DMS 273 treated with DMSO at 0.1 percent for 48 hours (cell line): ENCODE results near the gene OR2J3.
"Not testable (repeated sequence)": the region's sequence is repeated elsewhere in the genome, so short reads cannot be mapped to it uniquely, and the experiment has no call there.

Experiments
- DNase-seq: peaks from one replicate; lab custom pipeline; 2025; lab: John Stamatoyannopoulos, UW

Gene OR2J3

DNA sequence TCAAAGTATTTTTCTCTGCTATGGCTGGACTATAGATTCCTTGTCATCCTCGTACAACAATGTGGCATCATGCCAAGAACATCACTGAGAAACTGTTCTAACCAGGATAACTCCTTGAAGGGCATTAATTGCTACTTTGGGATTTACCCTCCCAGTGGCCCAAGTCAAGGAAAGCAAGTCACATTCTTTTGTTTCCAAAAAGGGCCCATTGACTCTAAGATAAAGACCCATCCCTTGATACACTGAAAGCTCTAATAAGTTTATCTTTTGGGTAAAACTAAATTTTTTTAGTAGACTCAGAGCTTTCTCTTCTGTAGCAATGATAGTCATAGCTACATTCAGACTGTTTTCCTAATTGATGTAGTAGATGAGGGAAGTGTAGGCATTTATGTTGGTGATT, at the start of gene OR2J3:
Gene OR2J3 (plus strand): TSS at position 301 of the 400 bp plus-strand sequence. CDS start 3,833 bp downstream, outside the sequence.
- no peak for DNase-seq

DNA sequence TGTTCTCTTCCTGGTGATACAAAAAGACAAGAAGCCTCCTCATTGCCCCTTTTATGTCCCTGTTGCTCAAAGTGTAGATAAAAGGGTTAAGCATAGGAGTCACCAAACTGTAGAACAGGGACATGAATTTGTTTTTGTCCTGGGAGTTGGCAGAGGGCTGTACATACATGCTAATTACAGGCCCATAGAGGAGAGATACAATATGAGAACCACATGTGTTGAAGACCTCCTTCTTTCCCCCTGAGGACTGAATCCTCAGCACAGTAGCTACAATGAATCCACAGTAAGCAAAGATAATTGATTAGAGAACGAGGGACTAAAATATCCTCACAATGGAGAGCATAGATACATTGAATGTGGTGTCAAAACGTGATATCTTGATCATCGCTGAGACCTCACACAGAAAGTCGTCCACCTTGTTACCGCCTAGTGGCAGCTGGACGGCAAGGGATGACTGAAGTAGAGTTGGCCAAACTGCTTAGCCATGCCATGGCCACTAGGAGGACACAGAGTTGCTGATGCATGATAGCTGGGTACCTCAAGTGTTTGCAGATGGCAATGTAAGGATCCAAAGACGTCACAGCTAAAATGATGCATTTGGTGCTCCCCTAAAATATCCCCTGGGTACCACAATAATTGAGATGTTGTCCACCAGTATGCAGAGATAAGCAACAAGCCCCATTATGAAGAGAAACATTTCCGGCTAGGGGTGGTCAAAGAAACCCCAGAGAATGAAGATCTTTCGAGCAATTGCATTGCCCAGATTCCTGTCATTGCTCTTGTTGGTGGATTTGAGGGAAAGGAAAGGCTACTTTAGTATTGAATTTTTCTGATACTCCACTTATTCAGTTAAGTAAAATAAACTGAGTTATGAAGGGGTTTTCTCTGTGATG, 35.8 kb upstream of the OR2J3 start:
- DNase-seq: peak; percentile 34

DNA sequence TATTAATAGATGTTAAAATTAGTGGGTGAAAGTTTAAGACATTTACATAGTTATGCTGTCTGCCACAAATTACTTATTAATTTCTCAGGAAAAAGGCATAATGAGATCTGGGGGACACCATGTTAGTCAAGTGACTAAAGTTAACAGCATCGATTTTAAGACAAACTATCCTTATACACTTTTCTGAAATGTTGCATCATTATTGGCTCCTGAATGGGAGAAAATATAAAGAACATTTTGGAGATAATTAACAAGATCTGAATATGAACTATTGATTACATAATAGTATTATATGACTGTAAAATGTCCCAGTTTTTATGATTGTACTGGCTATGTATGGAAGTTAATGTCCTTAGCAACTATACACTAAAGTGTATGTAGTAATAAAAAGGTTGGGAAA, 28.7 kb upstream of the OR2J3 start:
- DNase-seq: no peak

DNA sequence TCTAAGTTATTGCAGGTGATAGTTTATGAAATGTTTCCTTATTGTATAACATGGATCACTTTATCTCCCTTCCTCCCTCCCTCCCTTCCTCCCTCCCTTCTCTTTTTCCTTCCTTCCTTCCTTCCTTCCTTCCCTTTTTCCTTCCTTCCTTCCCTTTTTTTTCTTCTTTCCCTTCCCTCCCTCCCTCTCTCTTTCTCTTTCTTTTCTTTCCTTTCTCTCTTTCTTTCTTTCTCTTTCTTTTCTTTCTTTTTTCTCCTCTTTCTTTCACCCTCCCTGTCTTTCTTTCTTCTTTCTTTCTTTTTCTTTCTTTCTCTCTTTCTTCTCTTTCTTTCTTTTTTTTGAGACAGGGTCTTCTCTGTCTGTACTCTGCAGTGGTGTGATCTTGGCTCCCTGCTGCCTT, 26.5 kb upstream of the OR2J3 start:
- DNase-seq: no peak

DNA sequence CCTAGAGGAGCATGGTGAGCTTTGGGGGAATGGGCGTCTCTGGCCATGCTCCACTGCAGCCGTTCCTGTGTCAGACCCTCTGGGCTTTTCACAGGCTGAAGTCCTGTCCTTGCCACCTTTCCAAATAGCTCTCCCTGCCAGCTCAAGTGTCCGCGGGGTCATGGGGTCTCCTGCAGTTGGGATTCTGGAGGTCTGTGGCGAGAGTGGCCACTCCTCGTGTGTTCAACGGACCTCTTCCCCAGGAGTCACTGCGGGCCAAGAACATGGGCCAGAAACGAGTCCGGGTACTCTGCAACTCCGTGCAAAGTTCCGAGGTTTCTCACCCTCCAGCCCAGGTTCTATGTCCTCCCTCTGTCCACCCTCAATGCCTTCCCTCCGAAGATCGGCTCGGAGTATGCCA, 25.4 kb upstream of the OR2J3 start:
- no peak for DNase-seq

DNA sequence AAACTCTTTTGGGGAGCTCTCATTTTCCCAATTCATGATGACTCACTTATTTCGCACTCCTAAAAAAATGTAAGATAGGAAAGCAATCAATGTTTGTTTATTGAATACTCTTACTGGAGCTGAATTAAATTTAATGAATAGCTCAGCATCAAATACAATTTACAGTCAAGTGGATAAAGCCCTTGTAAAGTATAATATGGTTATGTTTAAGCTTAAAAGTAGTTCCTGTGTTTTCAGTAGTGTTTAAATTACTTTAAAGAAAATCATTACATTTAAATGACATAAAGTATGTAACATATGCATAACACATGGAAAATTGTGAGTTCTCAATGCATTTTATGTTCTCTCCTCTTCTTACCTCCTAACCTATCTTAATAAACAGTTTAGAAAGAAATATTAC, 20.6 kb upstream of the OR2J3 start, which contains the start of gene OR2B3:
Gene OR2B3 (minus strand): TSS at position 101 of the 400 bp plus-strand sequence. CDS start 65 bp downstream, at position 36.
- no peak for DNase-seq

DNA sequence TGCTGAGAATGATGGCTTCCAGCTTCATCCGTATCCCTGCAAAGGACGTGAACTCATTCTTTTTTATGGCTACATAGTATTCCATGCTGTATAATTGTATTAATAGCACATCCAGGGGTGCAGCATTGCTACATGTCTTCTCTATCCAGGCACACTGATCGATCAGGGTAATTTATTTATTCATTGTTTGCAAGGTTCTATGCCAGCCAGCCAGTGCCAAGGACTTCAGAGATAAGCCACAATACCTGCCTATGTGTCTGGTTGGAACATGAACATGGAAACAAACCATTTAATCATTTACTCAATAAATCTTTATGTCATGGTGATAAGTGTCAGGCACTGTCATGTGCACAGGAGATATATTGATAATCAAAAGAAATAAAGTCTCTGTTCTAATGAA, 14.9 kb upstream of the OR2J3 start:
- no peak for DNase-seq

DNA sequence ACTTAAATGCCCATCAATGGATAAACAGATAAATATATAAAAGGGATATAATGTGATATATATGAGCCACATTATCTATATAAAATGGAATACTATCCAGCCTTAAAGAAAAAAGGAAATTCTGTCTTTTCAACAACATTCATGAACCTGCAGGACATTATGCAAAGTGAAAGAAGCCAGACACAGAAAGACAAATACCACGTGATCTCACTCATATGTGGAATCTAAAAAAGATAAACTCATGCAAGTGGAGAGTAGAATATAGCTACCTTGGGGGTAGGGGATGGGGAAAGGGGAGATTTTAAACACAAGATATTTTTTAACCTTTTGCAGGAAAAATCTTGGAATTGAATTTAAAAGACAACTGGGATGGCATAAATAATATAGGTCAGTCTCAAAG, 10.1 kb upstream of the OR2J3 start:
- DNase-seq: no peak

DNA sequence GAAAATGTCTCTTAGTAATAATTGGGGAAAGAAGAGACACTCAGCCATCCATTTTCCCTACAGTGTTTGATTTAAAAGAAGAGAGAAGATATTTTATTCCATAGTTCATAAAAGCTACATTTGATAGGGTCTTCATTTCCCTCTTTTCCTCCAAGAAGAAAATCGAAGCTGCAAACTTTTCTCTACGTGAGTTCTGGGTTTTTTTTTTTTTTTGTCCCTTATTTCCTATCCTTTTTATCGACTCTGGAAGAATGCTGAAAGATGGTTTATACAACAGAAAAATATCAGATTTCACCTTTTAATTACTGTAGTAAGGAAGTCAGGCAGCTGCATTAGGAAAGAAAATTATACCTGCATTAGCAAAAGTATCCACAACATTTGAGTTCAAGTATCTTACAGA, 8.7 kb upstream of the OR2J3 start, which contains the start of gene OR2J1:
Gene OR2J1 (plus strand): TSS at position 301 of the 400 bp plus-strand sequence. CDS start 1,453 bp downstream, outside the sequence.
- DNase-seq: no peak

DNA sequence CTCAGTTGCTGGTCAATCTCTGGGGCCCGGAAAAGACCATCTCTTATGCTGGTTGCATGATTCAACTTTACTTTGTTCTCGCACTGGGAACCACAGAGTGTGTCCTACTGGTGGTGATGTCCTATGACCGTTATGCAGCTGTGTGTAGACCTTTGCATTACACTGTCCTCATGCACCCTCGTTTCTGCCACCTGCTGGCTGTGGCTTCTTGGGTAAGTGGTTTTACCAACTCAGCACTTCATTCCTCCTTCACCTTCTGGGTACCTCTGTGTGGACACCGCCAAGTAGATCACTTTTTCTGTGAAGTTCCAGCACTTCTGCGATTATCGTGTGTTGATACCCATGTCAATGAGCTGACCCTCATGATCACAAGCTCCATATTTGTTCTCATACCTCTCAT, 4.3 kb downstream of the OR2J3 start:
- no peak for DNase-seq

DNA sequence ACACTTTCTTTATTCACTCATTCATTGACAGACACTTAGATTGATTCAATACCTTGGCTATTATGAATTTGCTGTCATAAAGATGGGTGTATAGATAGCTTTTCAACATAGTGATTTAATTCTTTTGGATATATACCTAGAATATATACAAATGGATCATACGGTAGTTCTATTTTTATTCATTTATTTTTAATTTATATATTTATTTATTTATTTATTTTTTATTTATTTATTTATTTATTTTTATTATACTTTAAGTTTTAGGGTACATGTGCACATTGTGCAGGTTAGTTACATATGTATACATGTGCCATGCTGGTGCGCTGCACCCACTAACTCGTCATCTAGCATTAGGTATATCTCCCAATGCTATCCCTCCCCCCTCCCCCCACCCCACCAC, 7.1 kb downstream of the OR2J3 start:
- DNase-seq: not testable (repeated sequence)

DNA sequence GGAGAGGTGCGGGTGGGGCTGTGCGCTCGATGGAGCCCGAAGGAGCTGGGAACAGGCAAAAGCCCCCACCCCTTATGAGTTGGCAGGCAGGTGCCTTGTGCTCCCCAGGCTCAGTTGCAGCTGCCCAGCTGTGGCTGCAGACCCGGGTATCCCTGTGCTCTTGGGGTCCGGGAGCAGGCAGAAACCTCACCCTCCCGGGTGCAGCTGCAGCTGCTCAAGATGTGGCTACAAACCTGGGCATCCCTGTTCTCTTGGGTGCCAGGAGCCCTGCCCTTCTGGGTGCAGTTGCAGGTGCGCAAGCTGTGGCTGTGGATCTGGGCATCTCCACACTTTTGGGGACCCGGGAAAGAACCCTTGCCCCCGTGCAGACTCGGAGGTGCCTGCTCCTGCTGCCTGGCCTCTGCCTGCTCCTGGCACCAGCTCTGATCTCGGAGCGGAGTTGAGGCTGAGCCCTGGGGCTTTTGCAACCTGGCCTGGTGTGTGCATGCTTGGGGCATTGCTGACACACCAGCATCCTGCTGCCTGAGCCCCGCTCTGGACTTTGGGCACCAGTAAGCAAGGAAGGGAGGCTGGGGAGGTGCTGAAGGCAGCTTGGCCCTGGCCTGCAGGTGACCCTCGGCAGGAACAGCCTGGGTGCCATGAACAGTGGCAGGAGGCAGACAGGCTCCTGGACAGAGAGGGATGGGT, 21.6 kb downstream of the OR2J3 start:
- DNase-seq: no peak

DNA sequence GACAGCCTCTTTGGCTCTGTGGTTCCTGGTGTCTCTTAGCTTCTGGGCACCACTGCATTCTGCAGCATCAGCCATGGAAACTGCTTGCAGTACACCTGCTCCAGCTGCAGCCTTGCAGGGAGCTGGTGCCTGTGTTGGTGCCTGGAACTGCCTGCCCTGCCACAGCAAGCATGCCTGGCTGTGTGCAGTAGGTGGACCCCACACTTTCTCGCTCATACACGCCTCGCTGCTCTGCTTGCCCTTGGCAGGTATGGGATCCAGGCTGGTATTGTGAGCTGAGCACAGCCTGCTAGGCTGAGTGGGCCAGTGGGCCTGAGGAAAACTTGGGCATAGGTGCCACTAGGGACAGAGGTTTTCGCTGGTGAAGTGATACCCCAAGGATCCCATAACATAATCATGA, 22.8 kb downstream of the OR2J3 start:
- DNase-seq: no peak

DNA sequence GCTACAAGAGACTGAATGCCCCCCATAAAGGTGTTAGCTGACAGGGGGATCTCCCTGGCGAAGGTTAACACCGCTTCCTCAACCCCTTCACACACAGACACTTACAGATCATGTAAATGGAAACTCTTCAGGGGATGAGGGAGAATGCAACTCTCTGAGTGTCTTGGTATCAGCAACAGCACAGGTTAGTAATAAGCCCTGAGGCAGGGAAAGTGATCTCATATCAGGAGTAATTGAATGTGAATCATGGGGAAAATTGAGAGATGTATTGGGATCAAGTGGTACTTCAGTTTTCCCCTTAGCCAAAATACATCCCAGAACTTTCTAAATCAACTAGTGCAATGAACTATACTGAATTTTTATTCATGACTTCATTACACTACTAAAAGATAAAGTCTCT, 23.8 kb downstream of the OR2J3 start:
- DNase-seq: no peak

DNA sequence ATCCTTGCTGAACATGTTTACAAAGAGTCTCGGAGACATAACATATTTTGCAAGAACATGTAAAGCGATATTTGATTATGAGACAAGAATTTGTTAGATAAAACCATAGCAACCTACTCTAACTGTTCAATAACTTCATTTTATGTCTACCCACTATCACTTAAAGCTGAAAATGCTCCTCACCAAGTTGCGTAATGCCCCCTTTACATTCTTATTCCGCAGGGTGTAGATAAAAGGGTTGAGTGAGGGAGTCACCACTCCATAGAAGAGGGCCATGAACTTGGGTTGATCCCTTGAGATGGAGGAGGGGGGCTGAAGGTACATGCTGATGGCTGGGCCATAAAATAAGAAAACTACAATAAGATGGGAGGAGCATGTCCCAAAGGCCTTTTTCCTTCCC, 29.9 kb downstream of the OR2J3 start:
- DNase-seq: no peak

DNA sequence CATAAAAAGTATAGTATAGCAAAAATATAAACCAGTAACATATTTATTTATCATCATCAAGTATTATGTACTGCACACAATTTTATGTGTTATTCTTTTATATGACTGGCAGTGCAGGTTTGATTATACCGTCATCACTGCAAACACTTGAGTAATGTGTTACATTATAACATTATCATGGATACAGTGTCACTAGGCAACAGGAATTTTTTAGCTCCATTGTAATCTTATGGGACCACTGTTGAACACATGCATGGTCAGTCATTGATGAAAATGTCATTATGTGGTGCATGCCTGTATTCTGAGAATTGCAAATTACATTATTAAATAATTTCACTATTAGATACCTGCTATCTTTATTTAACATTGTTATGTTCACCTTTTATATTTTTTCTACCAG, 33.7 kb downstream of the OR2J3 start:
- no peak for DNase-seq

DNA sequence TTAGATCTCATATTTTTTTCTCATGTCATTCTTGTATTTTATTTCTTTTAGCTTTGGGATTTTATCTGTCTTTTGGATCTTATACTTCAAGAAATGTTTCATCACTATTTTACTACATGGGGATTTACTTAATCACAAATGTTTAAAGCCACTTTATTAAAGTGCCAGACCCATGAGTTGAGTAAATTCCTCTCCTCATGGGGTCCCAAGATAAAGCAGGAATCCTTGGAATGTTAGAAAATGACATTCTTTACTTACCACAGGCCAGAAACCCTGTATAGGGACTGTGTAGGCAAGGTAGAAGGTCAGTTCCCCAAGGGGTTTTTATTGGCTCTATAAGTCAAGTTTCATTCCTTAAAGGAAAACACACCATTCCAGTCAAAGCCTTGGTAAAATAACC, 34.5 kb downstream of the OR2J3 start:
- no peak for DNase-seq

DNA sequence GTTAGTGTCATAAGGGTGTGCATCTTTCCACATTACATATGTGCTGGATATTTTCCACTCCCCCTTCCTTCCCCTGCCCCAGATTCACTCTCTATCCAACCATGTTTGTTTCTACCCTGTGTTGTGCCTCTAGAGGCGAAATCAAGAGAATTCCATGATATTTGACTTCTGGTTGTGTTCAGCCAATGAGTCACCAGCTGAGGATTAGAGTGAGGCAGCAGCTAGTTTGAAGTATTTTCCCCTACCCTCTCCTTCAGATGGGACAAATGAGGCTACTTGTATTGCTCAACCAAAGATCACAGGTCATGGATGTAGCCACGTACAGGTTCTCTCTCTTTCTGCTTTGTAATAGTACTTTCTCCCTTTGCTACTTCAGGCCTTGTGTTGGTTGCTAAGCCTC, 38.3 kb downstream of the OR2J3 start:
- no peak for DNase-seq

DNA sequence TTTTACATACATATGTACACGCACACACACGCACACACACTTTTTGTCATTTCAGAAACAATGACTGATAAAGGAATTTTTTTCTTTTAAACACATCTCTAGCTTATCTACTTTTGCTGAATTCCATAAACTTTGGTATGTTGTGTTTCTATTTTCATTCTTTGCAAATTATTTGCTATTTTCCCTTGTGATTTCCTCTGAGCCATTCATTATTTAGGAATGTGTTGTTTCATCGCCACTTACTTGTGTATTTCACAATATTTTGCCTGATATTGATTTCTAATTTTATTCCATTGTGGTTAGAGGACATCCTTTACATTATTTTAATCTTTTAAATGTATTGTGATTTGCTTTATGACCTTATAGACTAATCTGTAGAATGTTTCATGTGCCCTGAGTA, 39.2 kb downstream of the OR2J3 start:
- DNase-seq: no peak

DNA sequence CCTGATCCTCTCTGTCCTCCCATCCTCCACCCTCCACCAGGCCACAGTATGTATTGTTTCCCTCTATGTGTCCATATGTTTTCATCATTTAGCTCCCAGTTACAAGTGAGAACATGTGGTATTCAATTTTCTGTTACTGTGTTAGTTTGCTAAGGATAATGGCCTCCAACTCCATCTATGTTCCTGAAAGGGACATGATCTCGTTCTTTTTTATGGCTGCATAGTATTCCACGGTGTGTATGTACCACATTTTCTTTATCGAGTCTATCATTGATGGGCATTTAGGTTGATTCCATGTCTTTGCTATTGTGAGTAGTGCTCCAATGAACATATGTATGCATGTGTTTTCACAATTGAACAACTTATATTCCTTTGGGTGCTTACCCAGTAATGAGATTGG, 41.6 kb downstream of the OR2J3 start:
- not testable (repeated sequence) for DNase-seq

DNA sequence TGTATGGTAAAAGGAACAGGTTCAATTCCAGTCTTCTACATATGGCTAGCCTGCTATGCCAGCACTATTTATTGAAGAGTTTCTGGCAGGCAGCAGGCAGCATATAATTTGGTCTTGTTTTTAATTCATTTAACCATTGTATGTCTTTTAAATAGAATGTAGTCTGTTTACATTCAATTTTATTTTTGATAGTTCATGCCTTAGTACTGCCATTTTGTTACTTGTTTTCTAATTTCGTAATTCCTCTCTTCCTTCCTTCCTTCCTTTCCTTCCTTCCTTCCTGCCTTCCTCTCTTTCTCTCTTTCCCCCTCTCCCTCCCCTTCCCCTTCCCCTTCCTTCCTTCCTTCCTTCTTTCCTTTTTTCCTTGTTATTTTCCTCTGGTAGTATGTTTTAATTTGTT, 45.2 kb downstream of the OR2J3 start:
- DNase-seq: no peak

DNA sequence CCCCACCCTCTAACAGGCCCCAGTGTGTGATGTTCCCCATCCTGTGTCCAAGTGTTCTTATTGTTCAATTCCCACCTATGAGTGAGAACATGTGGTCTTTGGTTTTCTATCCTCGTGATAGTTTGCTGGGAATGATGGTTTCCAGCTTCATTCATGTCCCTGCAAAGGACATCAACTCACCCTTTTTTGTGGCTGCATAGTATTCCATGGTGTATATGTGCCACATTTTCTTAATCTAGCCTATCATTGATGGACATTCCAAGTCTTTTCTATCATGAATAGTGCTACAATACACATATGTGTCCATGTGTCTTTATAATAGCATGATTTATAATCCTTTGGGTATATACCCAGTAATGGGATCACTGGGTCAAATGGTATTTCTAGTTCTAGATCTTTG, 47.3 kb downstream of the OR2J3 start:
- not testable (repeated sequence) for DNase-seq

DNA sequence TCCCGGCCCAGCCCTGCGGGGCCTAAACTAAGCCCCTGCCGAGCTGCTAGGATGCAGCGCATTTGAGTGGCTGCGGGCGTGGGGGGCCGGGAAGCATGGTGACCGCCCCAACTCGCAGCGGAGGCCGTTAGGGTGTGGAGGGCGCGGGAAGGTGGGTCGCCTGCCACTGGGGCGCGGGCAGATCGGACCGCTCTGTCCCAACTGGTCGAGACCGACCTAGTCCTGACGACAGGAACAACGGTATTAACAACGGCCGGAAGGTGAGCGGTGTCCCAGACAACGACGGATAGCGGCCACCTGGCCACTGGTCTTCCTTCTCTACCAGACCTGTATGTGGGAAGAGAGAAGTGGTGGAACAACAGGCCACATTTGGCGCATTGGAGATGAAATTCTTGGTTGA, 52.1 kb downstream of the OR2J3 start:
- not testable (repeated sequence) for DNase-seq
